Panc1 (cell line): Measurements from ENCODE around the gene P2RY6.

ENCODE experiments used
- CTCF ChIP-seq: fragments of 450-650 bp; IDR thresholded peaks from 2 replicates; pipeline ENCODE4 v1.5.1; 2017; ENCODE audit warnings: mild to moderate bottlenecking
- POLR2AphosphoS5 ChIP-seq: IDR thresholded peaks from 2 replicates; pipeline ENCODE4 v1.6.1; 2012; ENCODE audit warnings: mild to moderate bottlenecking, low read depth, low read length, moderate library complexity
- SIN3A ChIP-seq: IDR thresholded peaks from 2 replicates; pipeline ENCODE4 v1.6.1; 2012; ENCODE audit warnings: low read depth, mild to moderate bottlenecking, low read length, moderate library complexity, borderline replicate concordance; ENCODE audit not compliant: insufficient read depth

DNA sequence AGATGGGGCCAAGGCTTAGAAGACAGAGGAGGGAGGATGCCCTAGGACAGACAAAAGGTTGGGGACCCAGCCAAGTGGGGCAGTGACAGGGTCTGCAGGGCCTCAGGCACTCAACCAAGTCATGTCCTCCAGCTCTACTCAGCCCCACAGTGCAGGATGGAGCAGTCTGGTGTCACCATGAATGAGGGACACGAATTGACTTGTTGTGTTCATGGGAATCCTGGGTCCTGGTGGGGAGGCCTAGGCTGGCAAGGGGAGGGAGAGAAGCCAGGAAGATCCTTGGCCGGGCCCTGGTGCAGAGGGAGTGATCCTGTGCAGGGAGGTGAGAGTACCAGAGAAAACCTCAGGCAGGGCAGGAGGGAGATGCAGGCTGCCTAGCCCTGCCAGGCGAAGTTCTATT lies 12.0 kb downstream of the P2RY6 start:
- TF ChIP-seq SIN3A = no peak
- no peak for TF ChIP-seq CTCF
- TF ChIP-seq POLR2AphosphoS5 = no peak
